A673 (cell line): ENCODE measurements around the gene C3orf18. TPM values are rescaled to one million over a fixed set of nuclear protein-coding genes. Genes with fewer than 3 reads are reported as not detected.

Source experiments
- BruUV-seq: library from RNA; stranded (reverse); fragments of 400-500 nt; replicated peaks from 2 replicates; lab custom pipeline; 2021; lab: Mats Ljungman, UMichigan
- CTCF ChIA-PET: fragments of 300-600 bp; sonication (Branson Sonifier 250); formaldehyde crosslinking; loops from one replicate; lab custom pipeline; 2022; ENCODE audit warnings: antibody characterized with exemption; lab: Charles Lee
- POLR2A ChIA-PET: fragments of 300-600 bp; sonication (Branson Sonifier 250); formaldehyde crosslinking; loops from one replicate; lab custom pipeline; 2022; ENCODE audit warnings: antibody characterized with exemption; ENCODE audit not compliant: low non-redundant PET; lab: Charles Lee
- DNase-seq: peaks from one replicate; pipeline ENCODE4 v3.0.0-alpha.2; 2015; ENCODE audit warnings: low spot score
- H3K27ac ChIP-seq: fragments of 200-600 bp; sonication (generic); 2 replicates; pipeline ENCODE4 v1.5.1; 2016; ENCODE audit warnings: mixed run types, low read depth, mild to moderate bottlenecking, mixed read lengths, antibody characterized with exemption, low read length; ENCODE audit not compliant: poor library complexity, severe bottlenecking
- H3K27me3 ChIP-seq: fragments of 200-600 bp; sonication (generic); replicated peaks from 2 replicates; pipeline ENCODE4 v1.6.1; 2017; ENCODE audit warnings: mixed run types, low read depth, mild to moderate bottlenecking, mixed read lengths, antibody characterized with exemption, low read length; ENCODE audit not compliant: insufficient read depth, poor library complexity
- H3K36me3 ChIP-seq: fragments of 200-600 bp; sonication (generic); 2 replicates; pipeline ENCODE4 v1.6.1; 2016; ENCODE audit warnings: mixed run types, mild to moderate bottlenecking, mixed read lengths, antibody characterized with exemption, low read length; ENCODE audit not compliant: insufficient read depth, poor library complexity, severe bottlenecking
- H3K4me1 ChIP-seq: fragments of 200-600 bp; sonication (generic); 2 replicates; pipeline ENCODE4 v1.6.1; 2017; ENCODE audit warnings: mixed run types, mild to moderate bottlenecking, mixed read lengths, antibody characterized with exemption, low read length; ENCODE audit not compliant: insufficient read depth, poor library complexity, severe bottlenecking
- H3K4me3 ChIP-seq: fragments of 200-600 bp; sonication (generic); 2 replicates; pipeline ENCODE4 v1.5.1; 2016; ENCODE audit warnings: low read depth, mixed run types, mild to moderate bottlenecking, mixed read lengths, low read length; ENCODE audit not compliant: poor library complexity, severe bottlenecking
- H3K9me3 ChIP-seq: fragments of 200-600 bp; sonication (generic); 2 replicates; pipeline ENCODE4 v1.6.1; 2016; ENCODE audit warnings: mixed run types, low read depth, mild to moderate bottlenecking, mixed read lengths, antibody characterized with exemption, low read length; ENCODE audit not compliant: poor library complexity, severe bottlenecking
- CTCF ChIP-seq: fragments of 300-800, 200-600 bp; sonication (generic); conservative IDR thresholded peaks from 2 replicates; pipeline ENCODE4 v1.5.1; 2017; ENCODE audit warnings: low read depth, mild to moderate bottlenecking, antibody characterized with exemption, low read length, moderate library complexity, mixed read lengths
- EZH2 ChIP-seq: fragments of 200-600 bp; sonication (generic); IDR thresholded peaks from 2 replicates; pipeline ENCODE4 v1.6.1; 2017; ENCODE audit warnings: borderline replicate concordance, low read depth, mild to moderate bottlenecking, mixed read lengths, antibody characterized with exemption, low read length; ENCODE audit not compliant: poor library complexity, severe bottlenecking
- intact Hi-C: fragments of 100-400 bp; cut with micrococcal nuclease; formaldehyde crosslinking; loops from one replicate; pipeline ENCODE4 v1.10.0; 2022; ENCODE audit not compliant: unreplicated experiment
- total RNA-seq: library from RNA; stranded (reverse); gene quantifications from 2 replicates; pipeline ENCODE4 v1.2.3, GENCODE V29; 2021

C3orf18 gene
- total RNA-seq, 1 experiment from 2014 or later = 1.5 TPM

GRCh38 chr3:50571486-50571885 lies 3.9 kb upstream of the C3orf18 start:
- Histone ChIP-seq H3K4me1 (no peaks in the 10 kb centered on the region), H3K27ac (no peak overlapping the region), H3K36me3 (no peaks in the 10 kb centered on the region), H3K4me3 (no peak overlapping the region), H3K27me3 (no peaks in the 10 kb centered on the region), H3K9me3 (no peaks in the 10 kb centered on the region)
- no peak for DNase-seq
- intact Hi-C loops = loop anchor here (5.0 kb wide), 1 partner anchor 41 kb away; the partner anchor contains the start of gene CISH
- ChIA-PET CTCF (interaction anchor here (1.0 kb wide), 1 partner anchor 40 kb away, joined by 3 read pairs; the partner anchor contains the start of gene CISH), POLR2A (no interaction called here)
- no TSS peak for BruUV-seq
- TF ChIP-seq EZH2 = no peak

- CTCF ChIA-PET = no interaction called here
- intact Hi-C loops = loop anchor here (5.0 kb wide), 1 partner anchor 42 kb away; the partner anchor contains the start of gene CISH
- Histone ChIP-seq H3K36me3 (no peaks in the 10 kb centered on the region), H3K4me1 (no peaks in the 10 kb centered on the region), H3K4me3 (peak overlapping the region; percentile 62), H3K27ac (no peak overlapping the region), H3K9me3 (no peaks in the 10 kb centered on the region), H3K27me3 (no peaks in the 10 kb centered on the region)
- BruUV-seq = no TSS peak
- no peak for DNase-seq
- POLR2A ChIA-PET = no interaction called here
- TF ChIP-seq CTCF (no peak), EZH2 (no peak)
Measured at GRCh38 chr3:50570508-50571279, 3.1 kb upstream of the C3orf18 start.

- Histone ChIP-seq H3K9me3 (no peaks in the 10 kb centered on the region), H3K27me3 (no peaks in the 10 kb centered on the region), H3K27ac (peak within 1 kb of the TSS; percentile 76), H3K36me3 (no peaks in the 10 kb centered on the region), H3K4me3 (peak within 1 kb of the TSS; percentile 62), H3K4me1 (no peaks in the 10 kb centered on the region)
- intact Hi-C loops = loop anchor here (5.0 kb wide), 1 partner anchor 818 kb away; the partner anchor contains the start of gene MANF
- no TSS peak for BruUV-seq
- TF ChIP-seq CTCF (no peak), EZH2 (no peak)
- ChIA-PET POLR2A (no interaction called here), CTCF (interaction anchor here (0.8 kb wide), 1 partner anchor 44 kb away, joined by 3 read pairs; no protein-coding TSS in a partner anchor)
- peak; percentile 92 for DNase-seq
Measured at GRCh38 chr3:50568947-50569749, 1.6 kb upstream of the C3orf18 start, which contains the start of gene HEMK1. HEMK1 (plus strand) TSS chr3:50569522; CDS start chr3:50571105, 1,583 bp downstream.
